Ishikawa (cell line): Measurements from ENCODE around the gene SRC.

Experiments
- CEBPB ChIP-seq: IDR thresholded peaks from 2 replicates; pipeline ENCODE4 v1.6.1; 2012
- CREB1 ChIP-seq: IDR thresholded peaks from 2 replicates; pipeline ENCODE4 v1.6.1; 2012; ENCODE audit warnings: low read depth
- EGR1 ChIP-seq: IDR thresholded peaks from 2 replicates; pipeline ENCODE4 v1.6.1; 2012
- EP300 ChIP-seq: IDR thresholded peaks from 2 replicates; pipeline ENCODE4 v1.6.1; 2012; ENCODE audit warnings: borderline replicate concordance
- FOXM1 ChIP-seq: IDR thresholded peaks from 2 replicates; pipeline ENCODE4 v1.6.1; 2012; ENCODE audit warnings: low read depth, borderline replicate concordance
- MAX ChIP-seq: IDR thresholded peaks from 2 replicates; pipeline ENCODE4 v1.6.1; 2012
- RAD21 ChIP-seq: IDR thresholded peaks from 2 replicates; pipeline ENCODE4 v1.6.1; 2012; ENCODE audit warnings: low read depth
- TAF1 ChIP-seq: IDR thresholded peaks from 2 replicates; pipeline ENCODE4 v1.6.1; 2012; ENCODE audit warnings: low read depth, mild to moderate bottlenecking
- TCF12 ChIP-seq: IDR thresholded peaks from 2 replicates; pipeline ENCODE4 v1.6.1; 2012; ENCODE audit warnings: low read depth
- YY1 ChIP-seq: IDR thresholded peaks from 2 replicates; pipeline ENCODE4 v1.6.1; 2012; ENCODE audit warnings: low read depth
- TF ChIP-seq, protein P1 (sequence below): IDR thresholded peaks from 2 replicates; pipeline ENCODE4 v1.6.1; 2012; ENCODE audit warnings: low read depth, mild to moderate bottlenecking

GRCh38 chr20:37333130-37333847 lies 12.7 kb upstream of the SRC start:
- TF ChIP-seq RAD21: no peak
- TF ChIP-seq TCF12: no peak
- no peak for TF ChIP-seq YY1
- TF ChIP-seq CEBPB: no peak
- no peak for TF ChIP-seq TAF1
- TF ChIP-seq FOXM1: no peak
- TF ChIP-seq EP300: no peak
- no peak for TF ChIP-seq MAX
- TF ChIP-seq EGR1: no peak
- TF ChIP-seq CREB1: no peak
- TF ChIP-seq, protein P1, sequence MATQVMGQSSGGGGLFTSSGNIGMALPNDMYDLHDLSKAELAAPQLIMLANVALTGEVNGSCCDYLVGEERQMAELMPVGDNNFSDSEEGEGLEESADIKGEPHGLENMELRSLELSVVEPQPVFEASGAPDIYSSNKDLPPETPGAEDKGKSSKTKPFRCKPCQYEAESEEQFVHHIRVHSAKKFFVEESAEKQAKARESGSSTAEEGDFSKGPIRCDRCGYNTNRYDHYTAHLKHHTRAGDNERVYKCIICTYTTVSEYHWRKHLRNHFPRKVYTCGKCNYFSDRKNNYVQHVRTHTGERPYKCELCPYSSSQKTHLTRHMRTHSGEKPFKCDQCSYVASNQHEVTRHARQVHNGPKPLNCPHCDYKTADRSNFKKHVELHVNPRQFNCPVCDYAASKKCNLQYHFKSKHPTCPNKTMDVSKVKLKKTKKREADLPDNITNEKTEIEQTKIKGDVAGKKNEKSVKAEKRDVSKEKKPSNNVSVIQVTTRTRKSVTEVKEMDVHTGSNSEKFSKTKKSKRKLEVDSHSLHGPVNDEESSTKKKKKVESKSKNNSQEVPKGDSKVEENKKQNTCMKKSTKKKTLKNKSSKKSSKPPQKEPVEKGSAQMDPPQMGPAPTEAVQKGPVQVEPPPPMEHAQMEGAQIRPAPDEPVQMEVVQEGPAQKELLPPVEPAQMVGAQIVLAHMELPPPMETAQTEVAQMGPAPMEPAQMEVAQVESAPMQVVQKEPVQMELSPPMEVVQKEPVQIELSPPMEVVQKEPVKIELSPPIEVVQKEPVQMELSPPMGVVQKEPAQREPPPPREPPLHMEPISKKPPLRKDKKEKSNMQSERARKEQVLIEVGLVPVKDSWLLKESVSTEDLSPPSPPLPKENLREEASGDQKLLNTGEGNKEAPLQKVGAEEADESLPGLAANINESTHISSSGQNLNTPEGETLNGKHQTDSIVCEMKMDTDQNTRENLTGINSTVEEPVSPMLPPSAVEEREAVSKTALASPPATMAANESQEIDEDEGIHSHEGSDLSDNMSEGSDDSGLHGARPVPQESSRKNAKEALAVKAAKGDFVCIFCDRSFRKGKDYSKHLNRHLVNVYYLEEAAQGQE: no peak
